HG03469 (cell line): Measurements from ENCODE around the gene NEK10.
"Not testable (repeated sequence)": the region's sequence is repeated elsewhere in the genome, so short reads cannot be mapped to it uniquely, and the experiment has no call there.

ENCODE experiments used
- ATAC-seq: cut with Tn5 transposase; IDR thresholded peaks from one replicate; pipeline ENCODE4 v1.9.1; 2021; ENCODE audit warnings: mild to moderate bottlenecking, moderate library complexity, moderate number of reproducible peaks; ENCODE audit not compliant: unreplicated experiment

Gene NEK10

DNA sequence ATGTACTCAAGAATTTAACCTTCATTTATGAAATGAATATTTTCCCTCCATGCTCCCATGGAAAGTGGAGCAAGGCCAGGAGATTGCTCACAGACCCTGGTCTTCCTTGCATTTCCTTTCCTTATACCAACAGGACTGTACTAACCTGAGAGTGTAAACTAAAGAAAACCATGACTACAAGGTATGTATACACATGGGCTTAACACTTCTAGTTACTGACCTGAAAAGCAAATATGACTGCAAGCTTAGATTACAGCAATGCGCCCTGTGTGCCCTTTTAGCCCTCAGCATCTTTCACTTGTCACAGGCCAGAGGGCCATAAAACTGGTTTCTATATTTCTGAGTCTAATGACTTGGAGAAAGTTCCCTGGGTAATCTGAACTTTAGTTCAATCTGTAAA, 52.1 kb downstream of the NEK10 start:
- ATAC-seq: no peak

- ATAC-seq: no peak
These were observed 54.2 kb downstream of the NEK10 start for GRCh38 chr3:27315003-27315402.

DNA sequence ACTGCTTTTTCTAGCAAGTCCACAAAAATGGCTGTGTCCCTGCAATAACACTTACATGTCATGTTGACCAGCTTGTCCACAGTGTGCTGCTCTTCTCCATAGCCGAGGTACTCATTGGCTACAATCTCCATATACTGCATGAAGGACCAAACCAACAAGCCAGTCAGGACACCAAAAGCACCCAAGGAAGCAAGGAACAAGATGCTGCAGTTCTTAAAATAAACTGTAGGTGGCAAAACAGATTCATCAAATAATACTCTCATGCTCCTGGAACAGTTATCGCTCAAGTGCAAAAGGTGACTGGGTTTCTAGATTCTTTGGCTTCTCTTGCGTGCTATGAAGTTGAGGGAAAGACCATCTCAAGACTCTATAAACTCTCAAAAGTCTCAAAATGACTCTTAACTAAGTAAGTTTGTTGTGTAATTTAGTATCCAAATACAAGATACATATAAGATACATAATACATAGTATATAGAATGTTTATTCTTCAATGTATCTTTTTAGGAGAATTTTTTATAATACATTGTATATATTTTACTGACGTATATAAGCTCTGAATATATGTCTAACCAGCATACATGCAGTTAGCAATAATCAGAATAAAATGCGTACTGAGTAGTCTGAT, 57.0 kb downstream of the NEK10 start:
- peak; percentile 97 for ATAC-seq

DNA sequence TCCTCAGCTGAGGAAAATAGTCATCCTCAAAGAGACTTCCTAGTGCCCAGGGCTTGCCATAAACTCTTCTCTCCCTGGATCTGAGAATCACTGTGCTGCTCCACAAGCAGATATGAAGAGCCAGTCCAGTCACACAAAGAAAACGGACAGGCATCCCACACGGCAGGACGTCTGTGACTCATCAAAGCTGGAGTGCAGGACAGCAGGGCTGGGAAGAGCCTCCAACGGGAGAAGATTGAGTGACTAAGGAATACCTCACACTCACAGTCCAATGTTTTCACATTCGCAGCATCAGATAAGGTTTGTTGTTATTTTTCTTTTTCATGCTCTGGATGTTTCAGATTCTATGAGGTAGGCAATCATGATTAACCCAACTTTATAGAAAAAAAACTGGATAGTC, 57.8 kb downstream of the NEK10 start:
- ATAC-seq: no peak

DNA sequence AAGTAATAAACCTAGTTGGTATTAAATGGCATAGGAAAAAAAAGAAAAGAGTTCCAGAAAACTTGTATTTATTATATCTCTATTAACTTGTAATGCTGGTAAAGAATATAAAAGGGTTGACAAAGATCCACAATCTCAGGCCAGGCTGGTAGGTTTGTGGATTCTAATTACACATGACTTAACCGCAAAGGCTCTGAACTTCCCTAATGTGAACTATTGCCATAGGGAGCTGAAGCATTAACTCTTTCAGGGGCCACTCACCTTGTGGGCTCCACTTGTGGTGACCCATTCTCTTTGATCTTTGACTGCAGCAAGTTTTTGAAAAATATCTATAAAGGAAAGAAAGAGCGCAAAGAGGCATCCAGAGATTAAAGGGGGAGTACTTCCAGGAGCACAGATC, 58.5 kb downstream of the NEK10 start:
- ATAC-seq: no peak

DNA sequence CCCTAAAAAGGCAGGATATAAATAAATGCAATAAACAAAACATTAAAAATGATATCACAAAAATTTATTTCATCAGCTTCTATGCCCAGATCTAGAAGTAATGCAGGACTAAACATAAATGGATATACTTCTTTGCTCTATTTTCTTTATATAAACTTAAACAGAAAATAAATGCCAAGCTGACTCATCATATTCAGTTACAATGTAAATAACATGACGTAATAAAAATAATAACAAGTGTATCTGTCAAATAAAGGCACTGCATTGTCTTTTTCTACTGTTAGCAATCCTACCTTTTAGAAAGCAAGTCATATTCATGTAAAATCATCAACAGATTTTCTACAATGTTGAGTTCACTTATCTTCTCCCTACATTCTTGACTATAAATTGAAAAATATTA, 61.6 kb downstream of the NEK10 start:
- no peak for ATAC-seq

DNA sequence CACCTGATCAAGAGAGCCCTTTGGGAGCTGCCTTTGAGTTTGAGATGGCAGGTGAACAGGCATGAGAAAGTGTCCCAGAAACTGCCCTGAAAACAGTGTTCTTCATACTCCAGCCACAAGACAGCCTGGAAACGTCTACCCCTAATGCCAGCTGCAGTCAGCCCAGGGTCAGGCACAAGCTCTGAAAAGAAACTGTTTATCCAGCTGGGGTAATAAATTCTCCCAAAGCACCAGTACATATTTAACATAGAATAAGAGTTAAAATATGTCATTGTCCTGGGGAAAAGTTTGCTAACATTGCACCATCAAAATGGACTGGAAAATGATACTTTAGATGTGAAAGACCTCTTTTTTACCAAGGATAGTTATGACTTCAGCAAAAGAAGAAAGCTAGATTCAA, 66.3 kb downstream of the NEK10 start:
- no peak for ATAC-seq

GRCh38 chr3:27298981-27299380, 70.2 kb downstream of the NEK10 start:
- not testable (repeated sequence) for ATAC-seq

- ATAC-seq: no peak
These were observed 75.2 kb downstream of the NEK10 start for GRCh38 chr3:27293939-27294338.

GRCh38 chr3:27290760-27291159, 78.4 kb downstream of the NEK10 start:
- ATAC-seq: no peak

- ATAC-seq: no peak
These were observed 79.3 kb downstream of the NEK10 start for GRCh38 chr3:27289769-27290413.

GRCh38 chr3:27287052-27287451, 82.1 kb downstream of the NEK10 start:
- ATAC-seq: no peak

GRCh38 chr3:27286467-27286866, 82.7 kb downstream of the NEK10 start:
- not testable (repeated sequence) for ATAC-seq

- no peak for ATAC-seq
These were observed 83.5 kb downstream of the NEK10 start for GRCh38 chr3:27285668-27286067.

- ATAC-seq: no peak
These were observed 87.5 kb downstream of the NEK10 start for GRCh38 chr3:27281671-27282150.

GRCh38 chr3:27279123-27279522, 90.1 kb downstream of the NEK10 start:
- ATAC-seq: no peak

GRCh38 chr3:27278383-27279055, 90.7 kb downstream of the NEK10 start:
- ATAC-seq: no peak

DNA sequence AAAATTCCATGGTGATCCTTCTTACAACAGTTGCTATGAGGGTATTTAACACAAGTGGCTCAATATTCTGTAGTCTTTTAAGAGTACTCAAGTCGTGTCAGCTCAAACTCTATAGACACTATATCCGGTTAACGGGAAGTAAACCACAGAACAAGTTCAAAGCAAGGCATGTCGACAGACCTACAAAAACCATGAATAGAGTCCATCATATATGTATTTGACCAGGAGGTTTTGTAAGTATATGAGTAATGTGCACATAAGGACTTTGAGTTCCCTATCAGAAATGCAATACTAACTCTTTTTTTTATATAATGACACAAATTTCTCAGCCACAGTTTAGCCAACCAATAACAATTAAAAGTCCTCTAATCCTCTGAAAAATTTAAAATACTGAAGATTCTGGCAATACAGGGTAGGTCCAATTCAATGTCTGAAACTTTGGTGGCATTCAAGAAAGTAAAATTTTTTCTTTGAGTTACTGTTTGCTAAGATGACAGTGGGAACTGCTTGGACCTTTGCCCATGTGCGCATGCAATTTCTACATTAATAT, 93.7 kb downstream of the NEK10 start:
- ATAC-seq: no peak

GRCh38 chr3:27271890-27272289, 97.3 kb downstream of the NEK10 start:
- ATAC-seq: no peak

DNA sequence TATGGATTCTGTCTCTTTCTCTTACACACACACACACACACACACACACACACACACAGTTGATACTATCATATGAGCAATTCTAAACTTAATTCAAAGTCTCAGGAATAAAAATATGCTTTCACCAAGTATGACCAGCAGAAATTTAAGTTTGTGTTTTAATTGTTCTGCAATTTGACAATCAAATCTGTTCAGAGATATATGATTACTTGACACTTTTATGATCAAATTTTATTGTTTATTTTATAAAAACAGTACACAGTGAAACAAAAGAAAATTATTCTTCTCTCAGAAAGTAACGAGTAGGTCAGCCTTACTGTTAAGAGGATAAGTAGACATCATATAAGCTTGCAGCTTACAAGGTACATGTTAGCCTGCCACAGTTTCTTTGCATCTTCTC, 114.3 kb downstream of the NEK10 start:
- ATAC-seq: no peak

- ATAC-seq: peak; percentile 94
These were observed 115.4 kb downstream of the NEK10 start for GRCh38 chr3:27253831-27254230.

GRCh38 chr3:27253391-27253790, 115.8 kb downstream of the NEK10 start:
- ATAC-seq: no peak
